ENCODE results near the gene COX10. TPM values are rescaled to one million over a fixed set of nuclear protein-coding genes. Genes with fewer than 3 reads are reported as not detected.

The COX10 gene
- total RNA-seq, 4 donors from 2014 or later: 12.6 to 22.8 (median 15.6) TPM

- H3K27ac ChIP-seq: no peak overlapping the region
- TF ChIP-seq POLR2A (IDR thresholded peaks at IDR 0.05) (no peak), EP300 (IDR thresholded peaks at IDR 0.05) (no peak), CTCF (IDR thresholded peaks at IDR 0.05) (no peak)
- peaks cover 0 to 47% (median 0%) of the 10 kb centered on the region in 3 donors for H3K36me3 ChIP-seq
- H3K4me1 ChIP-seq: no peaks in the 10 kb centered on the region
- DNase-seq (ENCODE audit: low spot score in 2 of 2): no peak
- no peaks in the 10 kb centered on the region for H3K9me3 ChIP-seq
- no peaks in the 10 kb centered on the region for H3K27me3 ChIP-seq
- 93 to 94% methylated on average over 11 to 12 of the region's 12 CpGs for WGBS, 2 donors
- no peak overlapping the region for H3K4me3 ChIP-seq
These were observed 143.1 kb downstream of the COX10 start for GRCh38 chr17:14212401-14212800.

DNA sequence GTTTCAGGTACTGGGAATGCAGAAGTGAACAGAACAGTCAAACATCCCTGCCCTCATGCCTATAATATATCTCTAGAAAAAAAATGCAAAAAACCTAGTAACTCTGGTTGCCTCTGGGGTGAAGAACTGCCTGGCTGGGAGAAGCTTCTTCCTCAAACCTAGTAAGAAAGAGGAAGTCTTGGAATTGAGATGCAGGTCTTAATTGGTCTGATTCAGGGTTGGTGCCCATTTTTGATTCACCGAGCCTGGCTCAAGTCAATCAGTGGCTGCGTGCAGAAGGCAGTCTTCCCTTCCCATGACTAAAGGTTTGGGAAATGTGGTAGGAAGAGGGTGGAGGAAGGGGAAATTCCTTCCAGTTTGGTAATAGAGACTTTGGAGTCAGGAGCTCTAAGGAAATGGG is 145.0 kb downstream of the COX10 start:
- H3K4me3 ChIP-seq: no peak overlapping the region
- no peak for DNase-seq (ENCODE audit: low spot score in 2 of 2)
- H3K9me3 ChIP-seq: no peaks in the 10 kb centered on the region
- H3K27me3 ChIP-seq: no peaks in the 10 kb centered on the region
- H3K27ac ChIP-seq: no peak overlapping the region
- 75 to 93% methylated on average over 2 of the region's 2 CpGs for WGBS, 2 donors
- H3K4me1 ChIP-seq: no peaks in the 10 kb centered on the region
- no peak for TF ChIP-seq CTCF (IDR thresholded peaks at IDR 0.05)
- TF ChIP-seq POLR2A (IDR thresholded peaks at IDR 0.05): no peak
- TF ChIP-seq EP300 (IDR thresholded peaks at IDR 0.05): no peak
- peaks cover 0 to 29% (median 0%) of the 10 kb centered on the region in 3 donors for H3K36me3 ChIP-seq

- no peak overlapping the region for H3K27ac ChIP-seq
- H3K4me3 ChIP-seq: no peak overlapping the region
- TF ChIP-seq EP300 (IDR thresholded peaks at IDR 0.05) (no peak), POLR2A (IDR thresholded peaks at IDR 0.05) (no peak), CTCF (IDR thresholded peaks at IDR 0.05) (no peak)
- H3K36me3 ChIP-seq: no peaks in the 10 kb centered on the region
- WGBS, 2 donors: 87 to 93% methylated on average over 4 of the region's 4 CpGs
- H3K4me1 ChIP-seq: no peaks in the 10 kb centered on the region
- no peaks in the 10 kb centered on the region for H3K27me3 ChIP-seq
- no peaks in the 10 kb centered on the region for H3K9me3 ChIP-seq
- DNase-seq (ENCODE audit: low spot score in 2 of 2): no peak
These were observed 153.3 kb downstream of the COX10 start for GRCh38 chr17:14222611-14223010.

DNA sequence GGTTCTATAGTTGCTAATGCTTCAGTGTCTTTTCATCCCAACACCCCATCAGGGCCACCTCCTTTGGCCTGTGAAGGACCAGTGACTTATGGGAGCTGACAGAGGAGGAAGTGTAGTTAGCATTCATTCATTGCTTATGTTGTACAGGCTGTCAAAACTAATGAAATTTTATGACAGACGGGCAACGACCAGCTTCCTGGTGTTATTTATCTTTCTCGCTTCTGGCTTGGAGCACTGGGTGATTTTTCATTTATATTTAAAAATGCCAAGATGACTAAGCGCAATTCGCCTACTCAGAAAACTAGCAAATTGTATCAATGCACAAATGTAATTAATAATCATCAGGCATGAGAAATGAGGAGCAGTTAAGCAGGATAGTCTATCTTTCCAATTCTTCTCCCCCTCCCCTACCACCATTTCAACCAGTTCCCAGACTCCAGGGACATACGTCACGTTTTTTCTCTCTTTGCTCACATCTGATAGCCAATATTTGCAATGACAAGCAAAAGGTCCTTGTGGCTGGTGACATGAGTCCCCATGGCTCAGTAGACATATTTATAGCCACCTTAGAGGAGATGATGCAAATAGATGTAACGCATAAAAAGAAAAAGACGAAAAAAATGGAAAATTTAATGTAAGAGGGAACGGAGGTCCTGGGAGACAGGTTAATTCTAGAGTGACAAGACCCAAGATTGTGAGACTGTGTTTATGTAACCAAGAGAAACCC is 156.1 kb downstream of the COX10 start:
- H3K27me3 ChIP-seq: no peaks in the 10 kb centered on the region
- no peak for DNase-seq (ENCODE audit: low spot score in 2 of 2)
- no peak overlapping the region for H3K27ac ChIP-seq
- no peak for TF ChIP-seq EP300 (IDR thresholded peaks at IDR 0.05)
- no peak for TF ChIP-seq POLR2A (IDR thresholded peaks at IDR 0.05)
- no peak for TF ChIP-seq CTCF (IDR thresholded peaks at IDR 0.05)
- no peaks in the 10 kb centered on the region for H3K36me3 ChIP-seq
- H3K4me1 ChIP-seq: no peaks in the 10 kb centered on the region
- 76 to 83% methylated on average over 10 of the region's 10 CpGs for WGBS, 2 donors
- no peaks in the 10 kb centered on the region for H3K9me3 ChIP-seq
- no peak overlapping the region for H3K4me3 ChIP-seq

- no peaks in the 10 kb centered on the region for H3K4me1 ChIP-seq
- H3K27me3 ChIP-seq: no peaks in the 10 kb centered on the region
- no peak overlapping the region for H3K4me3 ChIP-seq
- no peak for DNase-seq (ENCODE audit: low spot score in 2 of 2)
- 97% methylated on average over 7 of the region's 7 CpGs for WGBS, 2 donors
- TF ChIP-seq CTCF (IDR thresholded peaks at IDR 0.05): no peak
- TF ChIP-seq EP300 (IDR thresholded peaks at IDR 0.05): no peak
- TF ChIP-seq POLR2A (IDR thresholded peaks at IDR 0.05): no peak
- no peaks in the 10 kb centered on the region for H3K9me3 ChIP-seq
- H3K27ac ChIP-seq: no peak overlapping the region
- H3K36me3 ChIP-seq: no peaks in the 10 kb centered on the region
These were observed 157.7 kb downstream of the COX10 start for GRCh38 chr17:14227052-14227451.

All from tibial nerve (tissue), 4 donors.